Common myeloid progenitor, CD34-positive (primary cell): ENCODE results near the gene SDF2L1.

ENCODE experiments used
- CTCF ChIA-PET: fragments of 350-600 bp; sonication (Branson Sonifier 250); formaldehyde crosslinking; loops from one replicate; lab custom pipeline; 2021; ENCODE audit warnings: antibody characterized with exemption; lab: Charles Lee
- POLR2A ChIA-PET: fragments of 350-600 bp; sonication (Branson Sonifier 250); formaldehyde crosslinking; loops from one replicate; lab custom pipeline; 2021; ENCODE audit warnings: antibody characterized with exemption; lab: Charles Lee
- DNase-seq, 3 donors: peaks; one replicate each; pipeline versions ENCODE4 v3.0.0 to v3.0.0-alpha.2; 2013
- H3K27ac ChIP-seq, 2 experiments: 1 replicate in 1 of 2; 2 replicates in 1 of 2; pipeline ENCODE4 v1.7.0; 2013; ENCODE audit warnings: inconsistent platforms in 2 of 2, low read length in 2 of 2, mild to moderate bottlenecking in 2 of 2, low read depth in 1 of 2, moderate library complexity in 1 of 2; ENCODE audit not compliant: severe bottlenecking in 2 of 2, insufficient read depth in 1 of 2, poor library complexity in 1 of 2
- H3K27me3 ChIP-seq, 5 experiments: replicated peaks in 2 of 5; 1 replicate in 3 of 5; 2 replicates in 2 of 5; pipeline versions ENCODE4 v1.6.1 to v1.7.0; 2013; ENCODE audit warnings: low read length in 4 of 5, mild to moderate bottlenecking in 2 of 5, moderate library complexity in 2 of 5, inconsistent platforms in 1 of 5; ENCODE audit not compliant: insufficient read depth in 5 of 5, control insufficient read depth in 4 of 5
- H3K36me3 ChIP-seq, 4 experiments: 1 replicate in 2 of 4; 2 replicates in 2 of 4; pipeline versions ENCODE4 v1.6.1 to v1.7.0; 2013; ENCODE audit warnings: low read length in 3 of 4, control low read depth in 1 of 4, mild to moderate bottlenecking in 1 of 4; ENCODE audit not compliant: control insufficient read depth in 4 of 4, insufficient read depth in 4 of 4
- H3K4me1 ChIP-seq, 4 experiments: 1 replicate in 3 of 4; 2 replicates in 1 of 4; pipeline versions ENCODE4 v1.6.1 to v1.7.1; 2013; ENCODE audit warnings: low read length in 3 of 4, mild to moderate bottlenecking in 3 of 4, control low read depth in 1 of 4, inconsistent platforms in 1 of 4, moderate library complexity in 1 of 4; ENCODE audit not compliant: control insufficient read depth in 4 of 4, insufficient read depth in 4 of 4; ENCODE audit errors: control extremely low read depth in 1 of 4
- H3K4me3 ChIP-seq, 7 experiments: 1 replicate in 4 of 7; 2 replicates in 3 of 7; pipeline versions ENCODE4 v1.5.1 to v1.7.0; 2013; ENCODE audit warnings: mild to moderate bottlenecking in 7 of 7, low read length in 6 of 7, moderate library complexity in 6 of 7, inconsistent platforms in 2 of 7, low read depth in 2 of 7, control low read depth in 1 of 7; ENCODE audit not compliant: insufficient read depth in 4 of 7, control insufficient read depth in 1 of 7; ENCODE audit errors: extremely low read depth in 1 of 7
- H3K9me3 ChIP-seq, 5 experiments: 1 replicate in 4 of 5; 2 replicates in 1 of 5; pipeline versions ENCODE4 v1.6.1 to v1.7.1; 2013; ENCODE audit warnings: low read length in 4 of 5, mild to moderate bottlenecking in 2 of 5, inconsistent platforms in 1 of 5, low read depth in 1 of 5, moderate library complexity in 1 of 5; ENCODE audit not compliant: control insufficient read depth in 4 of 5, insufficient read depth in 2 of 5; ENCODE audit errors: control extremely low read depth in 1 of 5
- WGBS: methylation state at CpG from one replicate; pipeline ENCODE4 v1.1.5; 2013; ENCODE audit not compliant: insufficient coverage; 5-methylcytosine and 5-hydroxymethylcytosine counted together

The SDF2L1 gene

GRCh38 chr22:21685164-21685513 lies 43.0 kb downstream of the SDF2L1 start:
- ChIA-PET CTCF (interaction anchor here (1.0 kb wide), 1 partner anchor 9 kb away, joined by 5 read pairs; no protein-coding TSS in a partner anchor), POLR2A (no interaction called here)
- 79% methylated on average over 7 of the region's 8 CpGs for WGBS
- no peaks in the 10 kb centered on the region for H3K4me1 ChIP-seq
- H3K27me3 ChIP-seq: no peaks in the 10 kb centered on the region
- H3K36me3 ChIP-seq: peaks cover 18 to 82% (median 50%) of the 10 kb centered on the region in 4 experiments
- DNase-seq: no peak
- H3K4me3 ChIP-seq: no peak overlapping the region
- no peak overlapping the region for H3K27ac ChIP-seq
- no peaks in the 10 kb centered on the region for H3K9me3 ChIP-seq

- Histone ChIP-seq H3K4me1 (no peaks in the 10 kb centered on the region), H3K36me3 (peaks cover 17 to 83% (median 49%) of the 10 kb centered on the region in 4 experiments), H3K9me3 (no peaks in the 10 kb centered on the region), H3K27ac (no peak overlapping the region), H3K4me3 (no peak overlapping the region), H3K27me3 (no peaks in the 10 kb centered on the region)
- CTCF ChIA-PET: interaction anchor here (1.3 kb wide), 1 partner anchor 12 kb away, joined by 3 read pairs; no protein-coding TSS in a partner anchor
- POLR2A ChIA-PET: no interaction called here
- WGBS: 96% methylated on average over 8 of the region's 8 CpGs
- no peak for DNase-seq
These were observed 44.1 kb downstream of the SDF2L1 start for GRCh38 chr22:21686193-21686608.

GRCh38 chr22:21686634-21687393 lies 44.7 kb downstream of the SDF2L1 start:
- H3K4me1 ChIP-seq: no peaks in the 10 kb centered on the region
- 96% methylated on average over 23 of the region's 23 CpGs for WGBS
- peaks cover 15 to 80% (median 48%) of the 10 kb centered on the region in 4 experiments for H3K36me3 ChIP-seq
- H3K27me3 ChIP-seq: no peaks in the 10 kb centered on the region
- H3K27ac ChIP-seq: no peak overlapping the region
- no peak overlapping the region for H3K4me3 ChIP-seq
- no peak for DNase-seq
- ChIA-PET CTCF (interaction anchor here (1.3 kb wide), 1 partner anchor 11 kb away, joined by 3 read pairs; no protein-coding TSS in a partner anchor), POLR2A (no interaction called here)
- H3K9me3 ChIP-seq: no peaks in the 10 kb centered on the region

- Histone ChIP-seq H3K27me3 (no peaks in the 10 kb centered on the region), H3K36me3 (peaks cover 13 to 71% (median 40%) of the 10 kb centered on the region in 4 experiments), H3K4me3 (no peak overlapping the region), H3K9me3 (no peaks in the 10 kb centered on the region), H3K27ac (no peak overlapping the region), H3K4me1 (no peaks in the 10 kb centered on the region)
- no peak for DNase-seq
- CTCF ChIA-PET: interaction anchor here (1.3 kb wide), 1 partner anchor 10 kb away, joined by 3 read pairs; no protein-coding TSS in a partner anchor
- POLR2A ChIA-PET: no interaction called here
- 96% methylated on average over 10 of the region's 11 CpGs for WGBS
These were observed 45.7 kb downstream of the SDF2L1 start for GRCh38 chr22:21687685-21688259.

GRCh38 chr22:21688341-21688705 lies 46.2 kb downstream of the SDF2L1 start:
- H3K4me3 ChIP-seq: no peak overlapping the region
- WGBS: 100% methylated on average over 6 of the region's 6 CpGs
- H3K9me3 ChIP-seq: no peaks in the 10 kb centered on the region
- H3K36me3 ChIP-seq: peaks cover 11 to 68% (median 38%) of the 10 kb centered on the region in 4 experiments
- no peaks in the 10 kb centered on the region for H3K4me1 ChIP-seq
- CTCF ChIA-PET: no interaction called here
- POLR2A ChIA-PET: no interaction called here
- no peaks in the 10 kb centered on the region for H3K27me3 ChIP-seq
- H3K27ac ChIP-seq: no peak overlapping the region
- DNase-seq: no peak

GRCh38 chr22:21688706-21689381 lies 46.7 kb downstream of the SDF2L1 start:
- POLR2A ChIA-PET: interaction anchor here (0.7 kb wide), 1 partner anchor 294 kb away, joined by 3 read pairs; the partner anchor contains the start of gene TOP3B
- no peak for DNase-seq
- Histone ChIP-seq H3K27ac (no peak overlapping the region), H3K27me3 (no peaks in the 10 kb centered on the region), H3K4me3 (no peak overlapping the region), H3K36me3 (peaks cover 11 to 69% (median 41%) of the 10 kb centered on the region in 4 experiments), H3K9me3 (no peaks in the 10 kb centered on the region), H3K4me1 (no peaks in the 10 kb centered on the region)
- CTCF ChIA-PET: no interaction called here
- 97% methylated on average over 19 of the region's 20 CpGs for WGBS
